Heart left ventricle (tissue), 16 donors: ENCODE results near the gene ASPSCR1. TPM values are rescaled to one million over a fixed set of nuclear protein-coding genes. Genes with fewer than 3 reads are reported as not detected.

Experiments used
- ATAC-seq, 4 donors: fragments of 200-7000 bp; cut with Tn5 transposase; one replicate each; pipeline ENCODE4 v1.9.1; 2020 to 2022; ENCODE audit warnings: moderate library complexity in 4 of 4, mild to moderate bottlenecking in 3 of 4, moderate number of reproducible peaks in 1 of 4
- DNase-seq, 5 donors: peaks; one replicate each; pipeline ENCODE4 v3.0.0-alpha.2; 2020
- H3K27ac ChIP-seq, 12 donors: fragments of 200-600 bp; sonication (generic) in 4 of 12; one replicate each; pipeline versions ENCODE4 v1.5.0 to v1.8.0; 2016 to 2022; ENCODE audit warnings: mild to moderate bottlenecking in 2 of 12
- H3K27me3 ChIP-seq, 9 donors: fragments of 200-600 bp; sonication (generic) in 2 of 9; one replicate each; pipeline versions ENCODE4 v1.5.1 to v1.8.0; 2016 to 2022; ENCODE audit warnings: mild to moderate bottlenecking in 3 of 9
- H3K36me3 ChIP-seq, 9 donors: fragments of 200-600 bp; sonication (generic) in 2 of 9; one replicate each; pipeline versions ENCODE4 v1.5.0 to v1.8.0; 2018 to 2022; ENCODE audit warnings: mild to moderate bottlenecking in 2 of 9
- H3K4me1 ChIP-seq, 12 donors: fragments of 200-600 bp; sonication (generic) in 4 of 12; one replicate each; pipeline versions ENCODE4 v1.5.0 to v1.8.0; 2016 to 2022; ENCODE audit warnings: mild to moderate bottlenecking in 3 of 12
- H3K4me3 ChIP-seq, 12 donors: fragments of 200-600 bp; sonication (generic) in 4 of 12; one replicate each; pipeline versions ENCODE4 v1.5.0 to v1.8.0; 2017 to 2022; ENCODE audit warnings: mild to moderate bottlenecking in 9 of 12, moderate library complexity in 4 of 12
- H3K9me3 ChIP-seq, 12 donors: fragments of 200-600 bp; sonication (generic) in 4 of 12; one replicate each; pipeline versions ENCODE4 v1.5.0 to v1.8.0; 2016 to 2022; ENCODE audit warnings: mild to moderate bottlenecking in 1 of 12
- CTCF ChIP-seq, 12 donors: fragments of 200-600 bp; sonication (generic) in 4 of 12; IDR thresholded peaks; one replicate each; pipeline versions ENCODE4 v1.5.0 to v1.8.0; 2018 to 2022; ENCODE audit warnings: antibody characterized with exemption in 12 of 12, mild to moderate bottlenecking in 5 of 12
- POLR2A ChIP-seq, 2 donors: fragments of 450-650 bp; IDR thresholded peaks; one replicate each; pipeline ENCODE4 v1.6.1; 2017; ENCODE audit warnings: antibody characterized with exemption in 2 of 2, mild to moderate bottlenecking in 2 of 2, moderate library complexity in 2 of 2
- WGBS, 4 donors: extraction: QIAGEN DNeasy Blood & Tissue Kit in 2 of 4; methylation state at CpG; one replicate each; pipeline versions ENCODE4 v1.1.5 to v1.1.7; 2013 to 2018; 5-methylcytosine and 5-hydroxymethylcytosine counted together
- intact Hi-C, 10 donors: fragments of 100-400 bp; cut with DNase I; formaldehyde crosslinking; loops; one replicate each; pipeline versions ENCODE4 v1.11.1 to v1.14.2; 2022
- polyA plus RNA-seq, 2 donors: library from polyadenylated mRNA; stranded (reverse); fragments of 200-250 nt; gene quantifications; one replicate each; pipeline ENCODE4 v1.2.3, GENCODE V29; 2013
- total RNA-seq, 9 donors: library from RNA; depleted of rRNA in 2 of 9; stranded (reverse); fragments of >200 nt in 2 of 9; fragmentation: NEBNext Ultra II Directional in 3 of 9; extraction: Animal tissue kit (Norgen Biotek cat#: 25700) in 3 of 9; gene quantifications; one replicate each; pipeline versions ENCODE4 v1.1.0 to v1.2.4, GENCODE V29; 2016 to 2023
- donor health status: ischemic (EF 13 %, LVEDD 7.1; RV severe dilation, severe dysfunction).
- donor health status: healthy with polysubstance abuse.
- donor health status: DM: no; HTN: yes; CAD: no.
- donor health status: DM: no; HTN: no; CAD: no.
- donor health status: ischemic (EF 25% LVEDD 6.9; RV normal size, moderate dysfunction).
- donor health status: ischemic (EF 25% LVEDD 5.7; RV mildly dilated, moderate dysfunction).
- donor health status: healthy.
- donor health status: DM: yes; HTN: yes; CAD: no.
- donor health status: ischemic (EF 35%, LVEDD 5.7; RV mildly dilated, moderate dysfunction).
- donor health status: nonischemic (EF 11% LVEDD 7.7; RV severe dilation, severe dysfunction).
- donor health status: DM: yes; HTN: yes; CAD: no.
- donor health status: PGD.
- donor health status: ischemic (EF 29% LVEDD 5.4; RV normal size, mild dysfunction).
- donor health status: nonischemic (EF 23%, LVEDD 6.1; RV moderate dilation, normal function).

Gene ASPSCR1
- total and polyA plus RNA-seq, 11 donors = 15.1 to 43.6 (median 22.9) TPM

DNA sequence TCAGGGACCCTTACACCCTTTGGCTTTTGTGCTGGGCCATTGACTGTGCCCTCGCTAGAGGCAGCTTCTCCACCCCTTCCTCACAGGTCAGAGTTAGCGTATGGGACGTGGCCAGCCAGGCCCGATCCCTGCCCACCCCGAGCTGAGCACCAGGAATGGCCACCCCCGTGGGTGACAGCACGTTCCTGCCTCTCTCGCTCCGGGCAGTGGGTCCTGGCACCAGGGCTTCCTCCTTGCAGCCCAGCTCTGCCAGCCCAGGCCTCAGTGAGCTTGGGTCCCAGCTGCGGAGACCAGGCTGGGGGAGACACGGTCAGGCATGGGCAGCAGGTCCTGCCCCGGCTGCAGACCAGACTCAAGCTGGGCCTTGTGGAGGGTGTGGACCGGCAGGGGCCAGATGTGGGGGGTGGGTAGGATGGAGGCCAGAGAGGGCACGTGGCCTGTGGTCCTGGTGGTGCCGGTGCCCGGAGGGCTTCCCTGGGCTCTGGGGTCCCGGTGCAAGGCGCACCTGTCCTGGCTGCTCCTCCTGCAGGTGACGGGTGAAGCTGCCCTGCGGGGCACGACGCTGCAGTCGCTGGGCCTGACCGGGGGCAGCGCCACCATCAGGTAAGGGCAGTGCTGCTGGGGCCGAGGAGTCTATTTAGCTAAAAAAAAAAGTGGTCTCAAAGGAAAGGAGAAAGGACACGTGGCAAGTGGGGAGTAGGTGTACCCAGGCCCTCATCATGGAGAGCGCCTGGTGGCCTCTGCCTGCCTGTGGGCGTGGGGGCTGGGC, 18.2 kb downstream of the ASPSCR1 start:
- no peak overlapping the region for H3K4me3 ChIP-seq
- no peaks in the 10 kb centered on the region for H3K9me3 ChIP-seq
- H3K27ac ChIP-seq = no peak overlapping the region
- intact Hi-C loops = no loop called here
- ATAC-seq (no peak), DNase-seq (peak in 1 of 5 donors; percentile 58)
- H3K36me3 ChIP-seq = peaks cover 0 to 15% (median 6%) of the 10 kb centered on the region in 9 donors
- no peak for TF ChIP-seq CTCF (IDR thresholded peaks at IDR 0.05)
- no peak for TF ChIP-seq POLR2A (IDR thresholded peaks at IDR 0.05)
- no peaks in the 10 kb centered on the region for H3K27me3 ChIP-seq
- WGBS, 4 donors = 95 to 96% (median 96%) methylated on average over 26 to 29 of the region's 29 CpGs
- H3K4me1 ChIP-seq = peaks cover 0 to 23% (median 14%) of the 10 kb centered on the region in 12 donors

DNA sequence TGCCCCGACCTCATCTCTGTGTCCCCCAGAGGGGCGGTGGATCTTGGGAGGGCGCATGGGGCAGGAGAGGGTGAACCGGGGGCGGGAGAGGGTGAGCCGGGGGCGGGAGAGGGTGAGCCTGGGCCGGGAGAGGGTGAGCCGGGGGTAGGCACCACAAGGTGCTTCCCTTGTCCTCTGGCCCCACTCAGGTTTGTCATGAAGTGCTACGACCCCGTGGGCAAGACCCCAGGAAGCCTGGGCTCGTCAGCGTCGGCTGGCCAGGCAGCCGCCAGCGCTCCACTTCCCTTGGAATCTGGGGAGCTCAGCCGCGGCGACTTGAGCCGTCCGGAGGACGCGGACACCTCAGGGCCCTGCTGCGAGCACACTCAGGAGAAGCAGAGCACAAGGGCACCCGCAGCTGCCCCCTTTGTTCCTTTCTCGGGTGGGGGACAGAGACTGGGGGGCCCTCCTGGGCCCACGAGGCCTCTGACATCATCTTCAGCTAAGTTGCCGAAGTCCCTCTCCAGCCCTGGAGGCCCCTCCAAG, 18.9 kb downstream of the ASPSCR1 start:
- Histone ChIP-seq H3K4me1 (peaks cover 0 to 17% (median 9%) of the 10 kb centered on the region in 12 donors), H3K27me3 (no peaks in the 10 kb centered on the region), H3K36me3 (peaks cover 0 to 15% (median 6%) of the 10 kb centered on the region in 9 donors), H3K27ac (no peak overlapping the region), H3K4me3 (no peak overlapping the region), H3K9me3 (no peaks in the 10 kb centered on the region)
- ATAC-seq (no peak), DNase-seq (peak in 1 of 5 donors; percentile 60)
- intact Hi-C loops = no loop called here
- TF ChIP-seq POLR2A (IDR thresholded peaks at IDR 0.05) (no peak), CTCF (IDR thresholded peaks at IDR 0.05) (no peak)
- 90 to 93% (median 91%) methylated on average over 25 to 28 of the region's 28 CpGs for WGBS, 4 donors

DNA sequence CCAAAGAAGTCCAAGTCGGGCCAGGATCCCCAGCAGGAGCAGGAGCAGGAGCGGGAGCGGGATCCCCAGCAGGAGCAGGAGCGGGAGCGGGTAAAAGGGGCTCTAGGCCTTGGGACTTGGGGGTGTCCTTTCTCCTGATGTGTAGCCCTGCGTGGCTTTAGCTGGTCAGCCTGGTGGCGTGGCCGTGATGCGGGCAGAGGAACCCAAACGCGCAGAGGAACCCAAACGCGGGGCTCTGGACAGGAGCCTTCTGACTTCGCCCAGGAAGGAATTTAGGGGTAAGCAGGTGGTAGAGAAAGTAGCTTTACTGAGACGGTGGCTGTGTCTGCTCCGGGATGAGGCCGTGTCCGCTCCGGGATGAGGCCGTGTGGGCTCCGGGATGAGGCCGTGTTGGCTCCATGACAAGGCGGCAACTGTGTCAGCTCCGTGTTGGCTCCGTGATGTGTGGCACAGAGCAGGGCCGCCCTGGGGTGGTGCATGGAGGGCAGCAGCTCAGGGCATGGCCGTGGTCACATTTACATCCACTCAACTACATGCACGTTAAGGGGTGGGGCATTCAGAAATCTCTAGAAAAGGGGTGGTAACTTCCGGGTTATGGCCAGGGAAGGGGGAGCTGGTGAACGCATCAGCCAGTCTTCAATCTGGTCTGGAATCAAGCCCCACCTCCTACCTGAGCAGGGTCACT, 19.5 kb downstream of the ASPSCR1 start:
- no peak for ATAC-seq
- intact Hi-C loops = no loop called here
- WGBS, 4 donors = 95 to 96% (median 95%) methylated on average over 29 to 30 of the region's 30 CpGs
- Histone ChIP-seq H3K9me3 (no peaks in the 10 kb centered on the region), H3K4me3 (no peak overlapping the region), H3K36me3 (peaks cover 0 to 15% (median 6%) of the 10 kb centered on the region in 9 donors), H3K27me3 (no peaks in the 10 kb centered on the region), H3K4me1 (peaks cover 0 to 11% (median 7%) of the 10 kb centered on the region in 12 donors), H3K27ac (no peak overlapping the region)
- peak in 1 of 5 donors; percentile 61 for DNase-seq
- TF ChIP-seq POLR2A (IDR thresholded peaks at IDR 0.05) (no peak), CTCF (IDR thresholded peaks at IDR 0.05) (no peak)

DNA sequence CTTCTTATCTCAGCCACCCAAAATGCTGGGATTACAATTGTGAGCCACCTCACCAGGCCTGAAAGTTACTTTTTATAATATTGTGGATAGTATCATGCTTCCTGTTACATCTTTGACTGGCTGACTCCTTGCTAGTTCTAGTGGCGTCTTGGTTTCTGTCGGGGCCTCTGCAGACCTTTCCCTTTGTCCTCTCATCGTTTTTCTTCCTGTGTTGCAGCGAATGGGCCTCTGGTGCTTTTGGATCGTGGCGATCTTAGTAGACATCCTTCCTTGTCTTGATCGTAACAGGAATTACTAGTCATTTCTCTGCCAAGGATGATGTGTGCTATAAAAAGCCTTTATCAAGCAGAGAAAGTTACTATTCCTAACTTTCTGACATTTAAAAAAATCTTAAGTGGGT, 20.8 kb downstream of the ASPSCR1 start:
- 67 to 80% (median 71%) methylated on average over 7 of the region's 7 CpGs for WGBS, 4 donors

More for the DNA sequence above, 20.8 kb downstream of the ASPSCR1 start:
- TF ChIP-seq CTCF (IDR thresholded peaks at IDR 0.05) = no peak
- TF ChIP-seq POLR2A (IDR thresholded peaks at IDR 0.05) = no peak
- no peaks in the 10 kb centered on the region for H3K9me3 ChIP-seq
- peaks cover 0 to 10% (median 2%) of the 10 kb centered on the region in 12 donors for H3K4me1 ChIP-seq
- H3K4me3 ChIP-seq = no peak overlapping the region
- H3K27me3 ChIP-seq = no peaks in the 10 kb centered on the region
- H3K27ac ChIP-seq = no peak overlapping the region
- H3K36me3 ChIP-seq = peaks cover 0 to 15% (median 6%) of the 10 kb centered on the region in 9 donors
- intact Hi-C loops = no loop called here
- no peak for ATAC-seq
- DNase-seq = no peak
